Gastrocnemius medialis (tissue), 4 donors: ENCODE data around the gene SMTN. TPM values are rescaled to one million over a fixed set of nuclear protein-coding genes. Genes with fewer than 3 reads are reported as not detected.

Experiments used
- ATAC-seq, 2 donors: fragments of 150-250 bp; one replicate each; pipeline ENCODE4 v1.9.1; 2016
- DNase-seq, 2 donors: peaks; one replicate each; pipeline ENCODE4 v3.0.0-alpha.2; 2019
- H3K27ac ChIP-seq, 4 donors: fragments of 200-600 bp; sonication (generic); 1 replicate in 1 of 4; 2 replicates in 3 of 4; pipeline ENCODE4 v1.5.1; 2016 to 2018; ENCODE audit warnings: mild to moderate bottlenecking in 2 of 4, moderate library complexity in 1 of 4
- H3K27me3 ChIP-seq, 3 donors: fragments of 200-600 bp; sonication (generic) in 2 of 3; 1 replicate in 1 of 3; 2 replicates in 2 of 3; pipeline versions ENCODE4 v1.5.1 to v1.6.0; 2016 to 2019; ENCODE audit warnings: mild to moderate bottlenecking in 1 of 3, moderate library complexity in 1 of 3
- H3K36me3 ChIP-seq, 2 donors: fragments of 200-600 bp; sonication (generic) in 1 of 2; one replicate each; pipeline ENCODE4 v1.5.1; 2017 to 2018
- H3K4me1 ChIP-seq, 2 donors: fragments of 200-600 bp; sonication (generic) in 1 of 2; one replicate each; pipeline ENCODE4 v1.5.1; 2016 to 2017; ENCODE audit warnings: mild to moderate bottlenecking in 2 of 2
- H3K4me3 ChIP-seq, 4 donors: fragments of 200-600 bp; sonication (generic) in 3 of 4; 1 replicate in 1 of 4; 2 replicates in 3 of 4; pipeline ENCODE4 v1.5.1; 2016 to 2019; ENCODE audit warnings: mild to moderate bottlenecking in 2 of 4
- H3K9me3 ChIP-seq, 3 donors: fragments of 200-600 bp; sonication (generic) in 2 of 3; 1 replicate in 1 of 3; 2 replicates in 2 of 3; pipeline ENCODE4 v1.5.1; 2016 to 2019
- POLR2A ChIP-seq, 2 donors: fragments of 450-650 bp; IDR thresholded peaks; one replicate each; pipeline ENCODE4 v1.6.1; 2017; ENCODE audit warnings: antibody characterized with exemption in 2 of 2, mild to moderate bottlenecking in 2 of 2, moderate library complexity in 2 of 2
- in situ Hi-C, 4 donors: fragments of 200-750 bp; cut with MboI; loops; one replicate each; pipeline versions ENCODE4 v1.15.0 to v1.8.0; 2017; ENCODE audit warnings: low sequenced_read_pairs in 4 of 4
- intact Hi-C: fragments of 100-400 bp; cut with DNase I; formaldehyde crosslinking; loops from one replicate; pipeline ENCODE4 v1.15.1; 2023; ENCODE audit warnings: low total_unique reads
- total RNA-seq, 4 donors: library from RNA; depleted of rRNA; stranded (reverse); fragments of >200 nt; gene quantifications; one replicate each; pipeline versions ENCODE4 v1.1.0 to v1.2.3, GENCODE V29; 2016
- TF ChIP-seq, protein P1 (sequence below), 5 experiments: fragments of 450-650 bp in 3 of 5; fragments of 200-600 bp in 2 of 5; sonication (generic) in 2 of 5; IDR thresholded peaks in 4 of 5; conservative IDR thresholded peaks in 1 of 5; 1 replicate in 4 of 5; 2 replicates in 1 of 5; pipeline ENCODE4 v1.5.1; 2016 to 2019; ENCODE audit warnings: antibody characterized with exemption in 5 of 5, mild to moderate bottlenecking in 3 of 5, moderate library complexity in 3 of 5

SMTN gene
- total RNA-seq, 4 donors from 2014 or later: 39.5 to 104 (median 45.3) TPM

DNA sequence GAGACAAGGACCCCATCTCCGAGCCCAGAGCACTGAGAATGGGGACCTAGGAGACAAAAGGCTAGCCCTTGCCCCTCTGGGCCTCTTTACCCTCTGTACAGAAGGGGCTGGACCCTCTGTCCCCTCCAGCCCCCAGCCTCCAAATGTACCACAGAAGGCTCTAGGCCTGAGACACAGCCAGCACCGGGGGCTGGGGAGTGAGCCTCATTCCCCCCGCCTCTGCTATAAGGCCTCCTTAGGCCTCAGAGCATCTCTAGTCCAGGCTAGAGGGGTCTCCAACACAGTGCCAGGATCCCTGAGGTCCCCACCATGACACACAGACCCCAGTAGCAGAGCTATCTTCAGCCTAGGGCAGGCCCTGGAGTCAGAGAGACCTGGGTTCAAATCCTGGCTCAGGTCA is 4.8 kb downstream of the SMTN start:
- Histone ChIP-seq H3K4me1 (peaks cover 20 to 45% of the 10 kb centered on the region in 2 donors), H3K4me3 (peak overlapping the region in 3 of 4 donors; percentile 69 to 82 (median 77)), H3K9me3 (no peaks in the 10 kb centered on the region), H3K36me3 (peaks cover 0 to 6% of the 10 kb centered on the region in 2 donors), H3K27ac (peak overlapping the region; percentile 85 to 93 (median 92)), H3K27me3 (no peaks in the 10 kb centered on the region)
- TF ChIP-seq, protein P1, sequence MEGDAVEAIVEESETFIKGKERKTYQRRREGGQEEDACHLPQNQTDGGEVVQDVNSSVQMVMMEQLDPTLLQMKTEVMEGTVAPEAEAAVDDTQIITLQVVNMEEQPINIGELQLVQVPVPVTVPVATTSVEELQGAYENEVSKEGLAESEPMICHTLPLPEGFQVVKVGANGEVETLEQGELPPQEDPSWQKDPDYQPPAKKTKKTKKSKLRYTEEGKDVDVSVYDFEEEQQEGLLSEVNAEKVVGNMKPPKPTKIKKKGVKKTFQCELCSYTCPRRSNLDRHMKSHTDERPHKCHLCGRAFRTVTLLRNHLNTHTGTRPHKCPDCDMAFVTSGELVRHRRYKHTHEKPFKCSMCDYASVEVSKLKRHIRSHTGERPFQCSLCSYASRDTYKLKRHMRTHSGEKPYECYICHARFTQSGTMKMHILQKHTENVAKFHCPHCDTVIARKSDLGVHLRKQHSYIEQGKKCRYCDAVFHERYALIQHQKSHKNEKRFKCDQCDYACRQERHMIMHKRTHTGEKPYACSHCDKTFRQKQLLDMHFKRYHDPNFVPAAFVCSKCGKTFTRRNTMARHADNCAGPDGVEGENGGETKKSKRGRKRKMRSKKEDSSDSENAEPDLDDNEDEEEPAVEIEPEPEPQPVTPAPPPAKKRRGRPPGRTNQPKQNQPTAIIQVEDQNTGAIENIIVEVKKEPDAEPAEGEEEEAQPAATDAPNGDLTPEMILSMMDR (IDR thresholded peaks at IDR 0.05 in 4 of 5, conservative IDR thresholded peaks at IDR 0.05 in 1 of 5): no peak
- TF ChIP-seq POLR2A (IDR thresholded peaks at IDR 0.05): no peak
- peak in 1 of 2 donors; percentile 11 for DNase-seq
- intact Hi-C loops: no loop called here
- ATAC-seq: no peak
- in situ Hi-C loops: loop anchor here (5.0 to 10.0 kb wide), 5 partner anchors 69 to 134 kb away; partner anchors contain the start of genes MORC2 (in 2 of the 4) and TUG1 (in 2 of the 4)

DNA sequence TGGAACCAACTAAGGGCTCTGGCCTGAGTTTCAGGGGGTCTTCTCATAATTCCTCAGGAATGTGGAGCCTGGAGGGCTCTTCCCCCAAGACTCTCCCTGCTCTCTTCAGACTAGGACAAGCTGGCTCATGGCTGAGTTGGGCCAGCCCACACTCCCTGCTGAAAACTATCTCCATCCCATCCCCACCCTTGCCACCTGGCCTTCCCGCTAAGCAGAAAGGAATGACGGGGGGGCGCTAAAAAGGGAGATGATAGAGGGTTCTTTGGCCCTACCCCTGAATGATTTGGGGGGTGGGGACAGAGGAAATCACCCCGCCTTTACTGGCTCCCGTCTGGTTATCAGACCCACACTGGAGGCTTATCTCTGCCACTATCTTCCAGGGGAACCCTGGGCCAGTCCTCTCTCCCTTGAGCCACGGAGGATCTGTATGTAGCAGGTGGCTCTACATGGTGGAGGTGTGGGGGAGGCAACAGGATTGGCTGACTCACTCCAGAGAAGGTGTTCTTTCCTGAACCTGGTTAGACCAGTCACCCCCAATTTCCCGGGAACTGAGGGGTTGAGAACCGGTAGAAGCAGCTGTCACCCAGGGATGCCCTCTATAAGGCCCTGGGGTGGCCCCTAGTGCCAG is 5.7 kb downstream of the SMTN start:
- peaks cover 23 to 40% of the 10 kb centered on the region in 2 donors for H3K4me1 ChIP-seq
- H3K27me3 ChIP-seq: no peaks in the 10 kb centered on the region
- in situ Hi-C loops (loop anchor here (5.0 to 10.0 kb wide), 5 partner anchors 68 to 135 kb away; partner anchors contain the start of genes MORC2 (in 2 of the 4) and TUG1 (in 2 of the 4)), intact Hi-C loops (no loop called here)
- peaks cover 0 to 13% of the 10 kb centered on the region in 2 donors for H3K36me3 ChIP-seq
- peak overlapping the region; percentile 28 to 93 (median 88) for H3K27ac ChIP-seq
- H3K9me3 ChIP-seq: no peaks in the 10 kb centered on the region
- TF ChIP-seq, protein P1 (IDR thresholded peaks at IDR 0.05 in 4 of 5, conservative IDR thresholded peaks at IDR 0.05 in 1 of 5): no peak
- ATAC-seq (no peak), DNase-seq (no peak)
- no peak overlapping the region for H3K4me3 ChIP-seq

DNA sequence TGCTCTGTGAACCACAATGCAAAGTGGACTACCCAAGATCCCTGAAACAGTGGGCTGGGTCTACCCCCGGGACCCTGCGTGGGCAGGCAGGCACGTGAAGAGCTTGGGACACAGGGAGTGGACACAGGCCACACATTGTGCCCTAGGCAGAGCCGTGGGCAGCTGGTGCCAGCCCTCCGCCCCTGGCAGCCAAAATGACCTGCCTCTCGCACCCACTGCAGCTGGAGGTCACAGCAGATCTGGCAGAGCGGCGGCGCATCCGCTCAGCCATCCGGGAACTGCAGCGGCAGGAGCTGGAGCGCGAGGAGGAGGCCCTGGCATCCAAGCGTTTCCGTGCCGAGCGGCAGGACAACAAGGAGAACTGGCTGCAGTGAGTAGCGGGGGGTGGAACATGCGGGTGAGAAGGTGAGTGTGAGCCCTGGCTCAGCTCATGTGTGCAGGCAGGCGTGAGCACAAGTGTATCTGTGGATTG is 6.7 kb downstream of the SMTN start:
- Histone ChIP-seq H3K27ac (no peak overlapping the region), H3K4me1 (peaks cover 32 to 41% of the 10 kb centered on the region in 2 donors), H3K9me3 (no peaks in the 10 kb centered on the region), H3K27me3 (no peaks in the 10 kb centered on the region), H3K4me3 (no peak overlapping the region), H3K36me3 (peaks cover 0 to 13% of the 10 kb centered on the region in 2 donors)
- intact Hi-C loops: no loop called here
- ATAC-seq (no peak), DNase-seq (peak in 1 of 2 donors; percentile 10)
- in situ Hi-C loops: loop anchor here (5.0 to 10.0 kb wide), 5 partner anchors 67 to 135 kb away; partner anchors contain the start of genes MORC2 (in 2 of the 4) and TUG1 (in 2 of the 4)
- TF ChIP-seq POLR2A (IDR thresholded peaks at IDR 0.05): no peak
- TF ChIP-seq, protein P1 (IDR thresholded peaks at IDR 0.05 in 4 of 5, conservative IDR thresholded peaks at IDR 0.05 in 1 of 5): no peak

DNA sequence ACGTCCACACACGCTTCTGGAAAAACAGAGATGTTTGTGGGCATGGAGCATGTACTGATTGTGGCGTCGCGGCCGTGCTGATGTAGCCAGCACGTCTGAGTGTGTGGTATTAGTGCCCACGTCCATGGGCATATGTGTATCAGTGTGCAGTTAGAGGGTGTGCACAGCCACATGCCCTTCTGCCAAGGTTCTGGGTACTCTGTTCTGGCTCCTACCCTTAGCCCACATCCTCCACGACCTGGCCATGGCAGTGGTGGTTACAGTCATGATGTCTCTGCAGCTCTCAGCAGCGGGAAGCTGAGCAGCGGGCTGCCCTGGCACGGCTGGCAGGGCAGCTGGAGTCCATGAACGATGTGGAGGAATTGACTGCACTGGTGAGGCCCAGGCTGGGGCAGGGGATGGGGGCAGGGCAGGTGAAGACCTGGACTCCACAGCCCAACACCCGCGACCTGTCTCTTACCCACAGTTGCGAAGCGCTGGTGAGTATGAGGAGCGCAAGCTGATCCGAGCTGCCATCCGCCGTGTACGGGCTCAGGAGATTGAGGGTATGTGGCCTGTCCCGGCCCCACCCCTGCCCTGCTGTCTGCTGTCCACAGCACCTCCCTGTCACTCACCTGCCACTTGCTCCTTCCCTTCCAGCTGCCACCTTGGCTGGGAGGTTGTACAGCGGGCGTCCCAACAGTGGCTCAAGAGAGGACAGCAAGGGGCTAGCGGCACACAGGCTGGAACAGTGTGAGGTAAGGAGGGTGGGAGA is 7.3 kb downstream of the SMTN start:
- peaks cover 30 to 40% of the 10 kb centered on the region in 2 donors for H3K4me1 ChIP-seq
- H3K36me3 ChIP-seq: peaks cover 0 to 13% of the 10 kb centered on the region in 2 donors
- no peaks in the 10 kb centered on the region for H3K9me3 ChIP-seq
- no peak overlapping the region for H3K4me3 ChIP-seq
- intact Hi-C loops: no loop called here
- no peaks in the 10 kb centered on the region for H3K27me3 ChIP-seq
- ATAC-seq (no peak), DNase-seq (peak in 1 of 2 donors; percentile 25)
- TF ChIP-seq, protein P1 (IDR thresholded peaks at IDR 0.05 in 4 of 5, conservative IDR thresholded peaks at IDR 0.05 in 1 of 5): no peak
- in situ Hi-C loops: loop anchor here (5.0 to 10.0 kb wide), 5 partner anchors 66 to 136 kb away; partner anchors contain the start of genes MORC2 (in 2 of the 4) and TUG1 (in 2 of the 4)
- H3K27ac ChIP-seq: peak overlapping the region; percentile 20 to 63 (median 54)
